HG03025 (cell line): ENCODE data around the gene GYPB.
"Not testable (repeated sequence)": the region's sequence is repeated elsewhere in the genome, so short reads cannot be mapped to it uniquely, and the experiment has no call there.

Experiments used
- ATAC-seq: cut with Tn5 transposase; IDR thresholded peaks from one replicate; pipeline ENCODE4 v1.9.1; 2021; ENCODE audit warnings: mild to moderate bottlenecking, moderate library complexity; ENCODE audit not compliant: unreplicated experiment, low FRiP score

The GYPB gene

GRCh38 chr4:144016057-144016605 lies 3.0 kb downstream of the GYPB start:
- ATAC-seq = not testable (repeated sequence)

GRCh38 chr4:144014808-144015207 lies 4.4 kb downstream of the GYPB start:
- no peak for ATAC-seq

DNA sequence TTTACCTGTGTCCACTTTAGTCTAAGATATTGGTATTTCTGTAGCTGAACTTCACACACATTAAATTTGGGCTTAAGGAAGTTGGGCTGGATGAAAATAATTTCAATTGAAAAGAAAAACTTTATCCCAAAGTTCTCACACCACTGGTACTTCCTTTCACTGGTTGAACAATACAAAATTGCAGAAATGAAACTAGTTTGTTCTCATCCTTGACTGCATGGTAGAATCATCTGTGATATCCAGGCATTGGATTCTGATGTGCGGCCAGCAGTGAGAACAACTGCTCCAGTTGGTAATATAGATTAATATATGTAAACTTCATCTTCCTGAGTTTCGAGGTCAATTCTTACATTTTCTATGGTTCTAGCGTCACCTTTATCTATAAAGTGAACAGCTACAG lies 10.6 kb downstream of the GYPB start:
- not testable (repeated sequence) for ATAC-seq

DNA sequence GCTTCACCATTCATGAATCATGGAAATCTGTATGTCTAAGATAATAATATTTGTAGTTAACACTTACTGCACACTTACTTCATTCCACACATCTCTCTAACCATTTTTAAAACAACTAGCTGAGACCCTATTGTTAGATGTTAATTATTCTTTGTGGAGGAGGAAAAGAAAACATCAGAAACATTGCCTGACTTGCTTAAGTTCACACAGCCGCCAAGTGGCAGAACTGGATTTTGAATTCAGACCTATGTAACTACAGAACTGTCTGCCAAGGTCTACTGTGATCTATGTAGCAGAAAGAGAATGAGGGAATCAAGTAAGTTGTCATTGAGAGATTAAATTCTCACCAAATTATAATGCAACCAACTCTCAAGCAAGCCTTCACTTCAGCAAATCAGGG lies 11.2 kb downstream of the GYPB start:
- ATAC-seq = not testable (repeated sequence)

DNA sequence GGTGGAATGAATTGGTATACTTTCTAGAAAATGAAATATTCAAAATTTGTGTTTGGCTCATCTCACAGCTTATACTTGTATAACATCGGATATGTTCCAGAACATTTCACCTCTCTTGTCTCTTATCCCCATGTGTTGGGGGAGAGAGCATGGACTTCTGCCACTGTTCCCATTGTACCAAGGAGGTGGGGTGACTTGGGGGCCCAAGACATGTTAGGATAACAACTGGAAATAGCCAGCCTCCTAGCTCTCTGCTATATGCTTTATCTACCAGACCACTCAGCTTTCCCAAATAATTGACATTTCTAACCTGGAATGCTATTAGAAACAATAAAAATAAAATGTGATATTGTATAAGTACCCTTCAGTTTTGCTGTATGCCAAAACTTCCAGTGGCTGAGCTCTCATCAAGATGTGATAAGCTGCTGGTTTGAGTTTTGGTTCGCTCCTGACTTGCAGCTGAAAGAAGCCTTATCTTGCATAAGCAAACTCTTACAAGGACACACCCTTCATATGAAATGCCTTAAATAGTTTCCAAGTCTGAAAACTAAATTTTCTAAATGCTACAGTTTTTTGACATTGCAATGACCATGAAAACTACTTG lies 12.9 kb downstream of the GYPB start:
- not testable (repeated sequence) for ATAC-seq

- ATAC-seq = not testable (repeated sequence)
Observed at GRCh38 chr4:144005558-144005953, 13.6 kb downstream of the GYPB start.

- not testable (repeated sequence) for ATAC-seq
Observed at GRCh38 chr4:144004868-144005557, 14.2 kb downstream of the GYPB start.

DNA sequence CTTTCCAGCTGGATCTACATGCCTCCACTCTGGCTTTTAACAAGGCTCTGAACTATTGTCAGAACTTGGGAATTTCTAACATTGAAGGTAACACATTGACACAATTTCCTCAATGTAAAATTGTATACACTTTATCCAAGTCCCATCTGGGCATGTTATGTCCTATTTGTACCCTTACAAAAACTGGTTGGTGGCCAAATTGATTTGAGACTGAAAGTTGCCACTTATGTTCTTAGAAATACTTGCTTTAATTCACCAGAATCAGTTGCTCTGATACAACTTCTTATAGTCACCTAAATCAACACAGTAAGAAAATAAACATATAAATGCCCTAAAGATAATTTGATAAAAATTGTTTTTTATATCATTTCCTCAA lies 15.3 kb downstream of the GYPB start:
- ATAC-seq = not testable (repeated sequence)

DNA sequence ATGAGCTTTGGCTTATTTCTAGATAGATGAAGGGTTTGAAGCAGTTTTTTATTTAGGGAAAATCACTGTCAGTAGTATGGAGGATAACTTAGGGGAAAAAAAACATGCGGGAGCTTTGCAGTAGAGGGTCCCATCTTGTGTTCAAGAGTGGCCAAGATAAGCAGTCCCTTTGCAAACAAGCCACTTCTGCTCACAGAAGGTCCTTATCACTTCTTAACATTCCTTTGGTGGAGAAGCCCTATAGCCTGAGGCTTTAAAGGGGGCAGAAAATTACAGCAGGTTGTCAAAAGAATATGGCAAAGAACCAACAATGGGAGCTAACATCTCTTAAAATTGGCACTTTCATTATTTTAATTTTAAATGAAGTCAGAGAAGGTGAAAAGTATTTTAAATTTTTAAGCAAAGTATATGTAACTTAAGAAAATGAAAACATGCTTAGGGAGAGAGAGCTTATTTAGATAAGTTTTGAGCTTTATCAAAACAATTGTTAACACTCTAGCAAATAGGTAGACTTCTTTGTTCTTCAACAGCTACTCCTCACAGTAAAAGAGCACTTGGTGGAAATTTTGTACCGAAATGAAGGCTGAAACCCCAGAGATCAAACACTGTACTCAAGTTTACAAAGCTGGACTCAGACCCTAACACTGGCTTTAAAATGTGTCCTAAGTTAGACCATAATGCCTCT lies 15.8 kb downstream of the GYPB start:
- ATAC-seq = not testable (repeated sequence)

DNA sequence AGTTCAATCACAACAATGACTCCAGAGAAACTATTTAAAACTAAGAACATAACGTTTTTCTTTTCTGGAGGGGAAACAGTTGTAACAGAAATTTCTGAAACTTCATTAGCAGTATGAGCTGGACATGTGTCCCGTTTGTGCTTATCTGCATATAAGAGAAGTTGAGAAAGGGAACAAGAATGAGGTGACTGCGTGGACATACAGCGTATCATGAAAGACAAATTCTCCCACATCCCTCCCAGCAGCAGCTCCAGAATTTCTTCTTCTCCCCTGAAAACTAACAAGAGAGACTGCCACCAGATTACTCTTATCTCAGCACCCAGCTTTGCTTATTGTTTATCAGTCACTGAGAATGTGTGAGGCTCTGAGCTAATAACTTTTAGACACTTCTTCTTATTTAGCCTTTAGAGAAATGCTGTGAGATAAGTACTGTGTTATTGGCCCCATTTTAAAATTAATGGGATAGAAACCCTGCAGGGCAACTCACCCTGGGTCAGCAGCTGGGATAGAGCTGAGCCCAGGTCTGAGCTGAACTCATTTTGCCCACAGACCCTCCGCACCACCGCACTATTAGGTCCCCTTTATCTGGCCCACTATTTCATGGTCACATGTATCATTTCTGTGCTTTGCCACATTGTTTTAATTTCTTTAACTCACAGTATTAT lies 18.7 kb downstream of the GYPB start:
- not testable (repeated sequence) for ATAC-seq

DNA sequence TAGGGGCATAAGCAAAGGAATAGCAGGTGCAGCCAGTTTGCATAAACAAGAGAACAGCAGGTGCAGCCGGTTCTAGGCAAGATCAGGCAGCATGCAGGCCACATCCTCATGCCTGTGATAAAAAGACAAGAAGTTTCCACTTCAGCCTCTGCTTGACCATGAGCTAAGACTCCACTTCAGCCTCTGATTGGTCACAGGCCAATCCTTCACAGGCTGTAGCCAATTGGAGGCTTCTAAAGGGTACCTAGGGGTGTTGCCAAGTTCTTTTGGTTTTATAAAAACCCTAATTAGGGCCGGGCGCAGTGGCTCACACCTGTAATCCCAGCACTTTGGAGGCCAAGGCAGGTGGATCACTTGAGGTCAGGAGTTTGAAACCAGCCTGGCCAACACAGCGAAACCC lies 23.0 kb downstream of the GYPB start:
- ATAC-seq = not testable (repeated sequence)

GRCh38 chr4:143991761-143992160 lies 27.4 kb downstream of the GYPB start:
- not testable (repeated sequence) for ATAC-seq

DNA sequence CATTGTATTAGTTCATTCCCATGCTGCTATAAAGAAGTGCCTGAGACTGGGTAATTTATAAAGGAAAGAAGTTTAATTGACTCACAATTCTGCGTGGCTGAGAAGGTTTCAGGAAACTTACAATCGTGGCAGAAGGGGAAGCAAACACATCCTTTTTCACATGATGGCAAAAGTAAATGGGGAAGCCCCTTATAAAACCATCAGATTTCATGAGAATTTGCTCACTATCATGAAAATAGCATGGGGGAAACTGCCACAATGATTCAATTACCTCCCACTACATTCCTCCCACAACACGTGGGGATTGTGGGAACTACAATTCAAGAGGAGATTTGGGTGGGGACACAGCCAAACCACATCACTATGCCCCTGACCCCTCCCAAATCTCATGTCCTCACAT lies 28.5 kb downstream of the GYPB start:
- not testable (repeated sequence) for ATAC-seq

DNA sequence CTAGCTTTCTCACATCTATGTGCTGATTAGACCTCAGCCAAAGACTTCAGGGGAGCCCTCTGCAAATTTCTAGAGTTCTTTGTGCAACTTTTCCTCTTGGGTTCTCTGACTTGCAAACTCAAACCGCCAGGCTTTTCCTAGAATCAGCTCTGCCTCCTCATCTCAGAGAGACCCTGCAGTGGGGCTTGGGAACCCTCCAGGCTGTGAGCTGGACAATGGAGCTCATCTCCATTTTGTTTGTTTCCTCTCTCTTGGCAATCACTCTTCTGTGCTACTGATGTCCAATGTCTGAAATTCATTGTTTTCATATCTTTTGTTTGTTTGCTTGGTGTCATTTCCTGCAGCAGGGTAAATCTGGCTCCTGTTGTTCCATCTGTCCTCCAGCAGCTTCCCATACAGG lies 33.0 kb downstream of the GYPB start:
- no peak for ATAC-seq

GRCh38 chr4:143980776-143981175 lies 38.4 kb downstream of the GYPB start:
- not testable (repeated sequence) for ATAC-seq

GRCh38 chr4:143975527-143975926 lies 43.7 kb downstream of the GYPB start:
- ATAC-seq = not testable (repeated sequence)

- ATAC-seq = not testable (repeated sequence)
Observed at GRCh38 chr4:143974021-143974420, 45.2 kb downstream of the GYPB start.

DNA sequence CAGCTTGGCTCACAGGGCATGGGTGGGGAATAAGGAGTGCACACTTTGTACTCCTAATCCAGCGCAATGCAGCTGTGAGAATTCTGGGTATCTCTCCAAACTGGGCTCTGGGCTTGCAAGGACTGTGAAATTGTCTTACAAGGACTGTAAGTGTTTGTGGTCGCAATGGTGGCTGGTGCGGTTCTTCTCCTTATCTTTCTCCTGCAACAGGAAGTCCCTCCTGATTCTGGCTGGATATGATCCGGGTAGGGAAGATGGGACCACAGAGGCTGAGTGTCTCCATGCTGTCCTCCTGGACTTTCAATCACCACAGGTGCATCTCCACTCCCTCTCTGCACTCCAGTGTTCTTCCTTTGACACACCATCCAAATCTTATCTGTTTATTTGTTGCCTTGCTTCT lies 58.1 kb downstream of the GYPB start:
- no peak for ATAC-seq

DNA sequence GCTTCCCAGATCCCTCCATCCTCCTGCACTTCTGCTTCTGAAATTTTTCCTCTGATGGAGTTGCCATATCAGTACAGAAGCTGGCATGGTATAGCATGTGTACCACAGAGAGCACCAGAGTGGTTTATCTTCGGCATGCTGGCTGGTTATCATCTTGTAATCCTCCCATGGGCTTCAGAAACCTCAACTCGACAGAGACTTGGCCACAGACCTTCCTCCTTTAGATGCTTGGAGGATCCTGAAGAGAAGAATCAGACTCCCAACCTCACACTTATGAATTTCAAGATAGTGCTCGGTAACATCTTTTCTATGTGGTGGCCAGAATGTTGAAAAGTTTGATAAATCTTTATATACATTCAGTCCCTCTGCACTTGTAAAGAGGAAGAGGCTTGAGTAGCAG lies 63.9 kb downstream of the GYPB start:
- ATAC-seq = not testable (repeated sequence)

GRCh38 chr4:143951458-143951972 lies 67.7 kb downstream of the GYPB start:
- ATAC-seq = not testable (repeated sequence)

DNA sequence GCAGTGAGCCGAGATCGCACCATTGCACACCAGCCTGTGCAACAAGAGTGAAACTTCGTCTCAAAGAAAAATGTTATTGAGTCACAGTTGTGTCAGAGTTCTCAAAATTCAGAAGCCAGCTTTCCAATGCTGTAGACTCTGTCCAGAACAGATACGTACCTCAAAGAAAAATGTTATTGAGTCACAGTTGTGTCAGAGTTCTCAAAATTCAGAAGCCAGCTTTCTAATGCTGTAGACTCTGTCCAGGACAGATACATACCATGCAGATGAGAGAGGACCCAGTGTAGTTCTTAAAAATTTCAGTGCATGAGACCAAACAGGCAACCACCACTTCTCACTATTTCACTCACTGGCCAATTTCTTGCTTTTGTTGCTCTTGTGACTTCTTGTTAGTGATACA lies 68.2 kb downstream of the GYPB start:
- not testable (repeated sequence) for ATAC-seq
